GM10847 (cell line): Measurements from ENCODE around the gene YES1.

Source experiments
- POLR2A ChIP-seq: IDR thresholded peaks from 2 replicates; pipeline ENCODE4 v1.6.1; 2011; ENCODE audit not compliant: insufficient read length; ENCODE audit errors: extremely low read depth

Gene YES1

GRCh38 chr18:808502-808901 lies 3.5 kb downstream of the YES1 start:
- no peak for TF ChIP-seq POLR2A

- no peak for TF ChIP-seq POLR2A
Measured at GRCh38 chr18:808086-808485, 4.0 kb downstream of the YES1 start.

GRCh38 chr18:805755-806110 lies 6.3 kb downstream of the YES1 start:
- TF ChIP-seq POLR2A, result no peak

GRCh38 chr18:805008-805754 lies 6.9 kb downstream of the YES1 start:
- TF ChIP-seq POLR2A, result no peak

- TF ChIP-seq POLR2A, result no peak
Measured at GRCh38 chr18:801137-801536, 10.9 kb downstream of the YES1 start.

- TF ChIP-seq POLR2A, result no peak
Measured at GRCh38 chr18:799943-800342, 12.1 kb downstream of the YES1 start.

- no peak for TF ChIP-seq POLR2A
Measured at GRCh38 chr18:789397-789796, 22.6 kb downstream of the YES1 start.

- no peak for TF ChIP-seq POLR2A
Measured at GRCh38 chr18:785242-785641, 26.8 kb downstream of the YES1 start.

- TF ChIP-seq POLR2A, result no peak
Measured at GRCh38 chr18:784470-785172, 27.4 kb downstream of the YES1 start.

- no peak for TF ChIP-seq POLR2A
Measured at GRCh38 chr18:778194-778927, 33.7 kb downstream of the YES1 start.

- no peak for TF ChIP-seq POLR2A
Measured at GRCh38 chr18:777021-777420, 35.0 kb downstream of the YES1 start.

- TF ChIP-seq POLR2A, result no peak
Measured at GRCh38 chr18:774811-775210, 37.2 kb downstream of the YES1 start.

GRCh38 chr18:773980-774624 lies 37.9 kb downstream of the YES1 start:
- TF ChIP-seq POLR2A, result no peak

- TF ChIP-seq POLR2A, result no peak
Measured at GRCh38 chr18:770583-770961, 41.5 kb downstream of the YES1 start.

GRCh38 chr18:767961-768360 lies 44.1 kb downstream of the YES1 start:
- TF ChIP-seq POLR2A, result no peak

- TF ChIP-seq POLR2A, result no peak
Measured at GRCh38 chr18:767084-767882, 44.8 kb downstream of the YES1 start.

- no peak for TF ChIP-seq POLR2A
Measured at GRCh38 chr18:766550-766860, 45.5 kb downstream of the YES1 start.
